Activated CD4-positive, CD25-positive, alpha-beta regulatory T cell treated with anti-CD3 and anti-CD28 coated beads, Interleukin-2, amount 50 U/mL, for 24 hours (primary cell): ENCODE results near the gene ARID5A.
"Not testable (repeated sequence)": the region's sequence is repeated elsewhere in the genome, so short reads cannot be mapped to it uniquely, and the experiment has no call there.

Experiments used
- ATAC-seq, 2 donors: fragments of 150-1000 bp; cut with Tn5 transposase; one replicate each; pipeline ENCODE4 v1.10.0; 2021; ENCODE audit warnings: mild to moderate bottlenecking in 1 of 2, moderate library complexity in 1 of 2

The ARID5A gene

DNA sequence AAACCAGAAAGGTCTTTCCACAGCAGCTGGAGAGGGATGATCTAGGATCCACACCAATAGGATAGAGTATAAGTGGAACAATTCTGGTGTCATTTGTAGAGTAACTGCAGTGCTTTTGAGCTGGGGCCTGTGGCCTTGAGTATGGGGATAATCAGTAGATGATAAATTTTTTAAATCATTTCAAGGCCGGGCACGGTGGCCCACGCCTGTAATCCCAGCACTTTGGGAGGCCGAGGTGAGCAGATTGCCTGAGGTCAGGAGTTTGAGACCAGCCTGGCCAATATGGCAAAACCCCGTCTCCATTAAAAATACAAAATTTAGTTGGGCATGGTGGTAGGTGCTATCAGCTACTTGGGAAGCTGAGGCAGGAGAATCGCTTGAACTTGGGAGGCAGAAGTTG lies 20.9 kb downstream of the ARID5A start:
- ATAC-seq: not testable (repeated sequence)

DNA sequence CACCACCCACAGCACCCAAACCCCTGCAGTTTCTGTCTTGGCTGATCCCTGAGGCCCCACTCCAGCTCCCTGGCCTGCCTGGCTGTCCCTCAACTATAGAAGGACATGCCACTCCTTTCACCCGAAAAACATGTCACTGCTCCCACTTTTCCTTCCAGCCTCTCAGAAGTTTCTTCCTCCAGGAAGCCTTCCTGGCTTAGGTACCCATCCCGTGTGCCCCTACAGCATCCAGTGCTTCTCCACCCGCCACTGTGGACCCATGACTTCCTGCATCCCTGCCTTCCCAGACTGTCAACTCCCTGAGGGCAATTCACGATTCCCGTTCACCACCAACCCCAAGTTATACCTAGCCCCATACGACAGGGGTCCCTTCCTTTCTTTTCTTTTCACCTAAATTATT lies 21.5 kb downstream of the ARID5A start:
- no peak for ATAC-seq

DNA sequence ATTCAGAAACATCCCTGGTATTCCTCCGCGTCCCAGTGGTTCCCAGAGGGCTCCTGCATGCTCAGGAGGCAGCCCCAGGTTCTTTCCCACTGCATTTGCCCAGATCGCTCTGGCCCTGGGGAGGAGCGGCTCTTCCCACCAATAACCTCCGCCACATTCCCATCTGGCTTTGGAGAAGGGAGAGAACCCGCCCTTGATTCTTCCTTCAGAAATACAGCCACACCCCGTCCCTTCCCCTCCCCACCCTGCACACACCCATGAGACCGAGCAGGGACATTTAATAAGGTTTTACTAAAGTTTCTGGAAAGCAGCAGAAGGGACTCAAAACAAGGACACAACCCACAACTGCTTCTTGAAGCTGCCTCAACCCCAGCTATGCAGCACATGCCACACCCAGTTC lies 21.9 kb downstream of the ARID5A start:
- ATAC-seq: no peak

DNA sequence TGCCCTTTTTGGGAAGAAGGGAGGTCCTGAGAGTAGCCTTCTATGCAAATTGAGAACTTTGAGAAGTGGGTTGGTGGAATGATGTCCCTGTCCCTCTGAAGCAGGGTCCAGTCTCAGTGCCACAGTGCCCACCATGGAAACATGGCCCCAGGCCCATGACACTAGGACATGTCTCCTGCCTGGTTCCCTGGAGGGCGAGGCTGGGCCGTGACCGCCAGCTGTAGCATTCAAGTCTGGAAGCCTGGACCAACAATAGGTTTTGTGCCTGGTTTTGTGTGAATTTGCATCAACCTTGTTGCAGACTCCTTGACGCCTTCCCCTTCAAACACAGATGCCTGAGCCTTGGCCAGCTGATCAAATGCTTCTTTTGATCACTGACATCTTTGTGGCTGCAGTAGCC lies 27.5 kb downstream of the ARID5A start:
- ATAC-seq: no peak

DNA sequence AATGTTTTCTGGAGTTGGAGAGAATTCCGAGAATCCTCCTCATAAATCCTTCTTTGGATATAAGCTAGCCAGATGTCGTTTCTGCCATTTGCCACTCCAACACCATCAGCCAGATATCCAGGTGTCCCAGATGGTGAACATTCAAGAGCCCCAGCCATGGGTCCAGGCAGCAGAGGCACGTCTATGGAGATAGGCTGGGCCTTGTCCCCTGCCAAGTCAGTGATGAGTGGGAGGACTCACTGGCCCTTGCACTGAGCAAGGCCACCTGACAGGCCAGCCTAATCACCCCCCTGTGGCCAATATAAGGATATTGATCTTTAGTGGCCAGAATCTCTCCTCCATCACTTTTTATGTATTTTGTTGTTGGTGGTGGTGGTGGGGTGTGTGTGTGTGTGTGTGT lies 28.0 kb downstream of the ARID5A start:
- no peak for ATAC-seq

DNA sequence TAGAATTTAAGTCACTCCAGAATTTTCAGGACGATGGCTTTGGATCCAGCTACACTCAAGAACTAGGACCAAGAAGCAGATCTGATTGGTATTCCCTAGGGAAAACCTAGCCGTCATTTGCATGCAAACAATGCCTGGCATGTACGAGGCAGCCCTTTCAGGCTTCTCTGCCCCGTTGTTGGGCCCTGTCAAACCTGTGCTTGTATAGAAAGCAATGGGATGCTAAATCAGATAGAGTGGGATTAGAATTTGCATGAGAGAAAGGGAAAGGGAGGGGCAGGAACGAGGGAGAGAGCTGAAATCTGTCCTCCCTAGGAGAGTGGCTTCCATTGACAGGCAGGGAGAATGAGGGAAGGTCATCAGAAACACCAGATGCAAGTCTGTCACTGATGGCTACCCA lies 28.6 kb downstream of the ARID5A start:
- no peak for ATAC-seq

DNA sequence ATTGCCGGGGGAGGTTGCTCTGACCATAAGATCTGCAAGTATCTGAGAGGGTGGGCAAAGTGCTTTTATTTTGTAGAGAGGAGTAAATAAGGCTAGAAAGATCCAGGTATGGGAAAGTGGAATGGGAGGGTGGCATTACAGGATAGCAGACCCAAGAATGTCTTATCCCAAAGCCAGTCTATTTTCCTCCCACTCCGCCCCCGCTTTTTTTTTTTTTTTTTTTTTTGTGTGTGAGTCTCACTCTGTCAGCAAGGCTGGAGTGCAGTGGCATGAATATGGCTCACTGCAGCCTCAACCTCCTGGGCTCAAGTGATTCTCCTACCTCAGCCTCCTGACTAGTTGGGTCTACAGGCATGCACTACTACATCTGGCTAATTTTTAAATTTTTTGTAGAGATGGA lies 31.5 kb downstream of the ARID5A start:
- ATAC-seq: no peak

DNA sequence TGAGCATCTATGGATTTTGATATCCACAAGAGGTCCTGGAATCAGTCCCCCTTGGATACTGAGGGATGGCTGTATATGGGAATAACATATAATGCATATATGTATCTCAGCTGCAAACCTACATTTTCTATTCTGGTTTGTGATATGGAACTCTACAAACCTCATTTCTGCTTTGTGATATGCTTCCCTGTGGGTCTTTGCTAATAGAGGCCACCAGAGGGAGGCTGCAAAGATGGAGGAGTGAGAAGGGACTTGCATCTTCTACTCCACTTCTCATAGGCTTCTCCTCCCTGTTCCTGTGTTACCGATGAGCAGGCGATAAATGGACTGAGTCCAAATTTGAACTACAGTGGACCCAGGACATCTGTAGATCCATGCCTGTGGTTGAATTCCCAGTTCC lies 37.8 kb downstream of the ARID5A start:
- ATAC-seq: no peak

DNA sequence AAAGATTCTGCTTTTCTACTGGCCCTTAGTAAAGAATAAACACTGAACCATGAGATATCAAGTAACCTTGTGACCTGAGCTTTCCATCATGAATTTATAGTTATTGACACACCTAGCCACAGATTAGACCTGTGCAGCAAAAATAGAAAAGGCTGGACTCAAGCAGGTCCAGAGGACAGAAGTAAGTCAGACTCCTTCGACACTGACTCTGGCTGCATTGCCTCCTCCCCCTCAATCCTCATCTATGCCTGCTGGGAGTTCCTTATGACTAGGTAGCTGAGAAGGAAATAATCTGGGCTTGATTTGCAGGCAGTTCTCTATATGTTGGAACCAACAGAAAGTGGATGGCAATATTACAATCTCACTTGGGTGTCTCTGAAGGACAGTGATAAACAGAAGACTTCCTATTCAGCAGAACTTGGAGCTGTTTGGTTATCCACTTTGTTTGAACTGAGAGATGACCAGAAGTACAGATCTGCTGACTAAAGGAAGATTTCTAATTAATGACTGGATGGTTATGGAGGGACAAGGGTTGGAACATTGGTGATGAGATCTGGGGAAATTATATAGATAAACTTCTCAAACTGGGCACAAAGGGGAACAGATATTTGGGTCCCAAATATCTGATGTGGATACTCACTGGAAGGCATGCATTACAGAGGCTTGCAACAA lies 39.4 kb downstream of the ARID5A start:
- ATAC-seq: no peak

DNA sequence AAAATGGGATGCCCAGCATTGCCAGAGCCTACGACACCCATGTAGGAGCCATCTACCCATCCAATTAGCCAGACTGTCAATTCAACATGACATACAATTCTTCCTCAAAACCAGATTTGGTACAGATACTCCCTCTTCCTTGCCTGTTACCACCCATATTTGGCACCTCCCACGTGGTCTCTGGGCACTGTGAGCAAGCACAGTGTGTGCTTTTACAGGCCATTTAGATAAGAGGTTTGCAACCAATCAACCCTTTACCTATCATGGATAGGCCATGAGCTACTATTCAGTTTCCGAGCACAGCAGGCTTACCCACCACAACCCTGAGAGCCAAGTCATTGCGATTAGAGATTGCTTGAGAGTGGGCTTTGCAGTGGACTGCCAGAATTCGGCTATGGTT lies 40.9 kb downstream of the ARID5A start:
- no peak for ATAC-seq

DNA sequence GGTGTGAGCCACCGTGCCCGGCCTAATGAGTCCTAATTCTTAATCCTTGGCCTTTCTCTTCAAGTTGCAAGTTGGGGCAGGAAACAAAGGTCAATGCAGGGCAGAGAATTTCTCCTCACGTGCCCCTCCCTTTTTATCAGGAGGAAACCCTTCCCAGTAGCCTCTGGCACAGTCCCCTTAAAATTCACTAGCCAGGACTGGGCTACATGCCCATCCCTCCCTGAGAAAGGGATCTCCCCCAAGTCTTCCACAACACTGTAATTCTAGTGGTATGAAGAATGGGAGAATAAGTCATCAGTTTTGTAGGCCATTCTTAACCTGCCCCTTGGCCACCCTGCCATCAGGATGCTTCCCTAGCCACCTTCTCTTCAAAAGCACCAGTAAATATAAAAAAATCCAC lies 42.2 kb downstream of the ARID5A start:
- no peak for ATAC-seq

DNA sequence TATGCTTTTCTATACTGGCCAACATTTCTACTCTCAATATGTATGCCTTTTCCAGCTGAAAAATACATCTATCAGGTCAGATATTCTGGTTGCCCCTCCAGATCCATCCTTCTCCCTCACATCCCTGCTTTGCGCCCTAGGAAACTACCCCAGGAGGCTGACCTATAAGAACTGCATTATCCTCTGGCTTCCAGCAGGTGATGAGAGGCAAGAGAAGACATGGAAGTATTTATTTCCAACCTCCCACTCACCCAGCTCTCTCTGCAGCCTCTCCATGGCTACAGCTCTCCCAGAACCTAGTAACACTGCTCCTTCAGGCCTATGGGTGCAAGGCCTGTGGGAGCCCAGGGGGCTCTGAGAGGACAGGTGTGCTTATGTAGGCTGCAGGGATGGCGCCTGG lies 42.9 kb downstream of the ARID5A start:
- ATAC-seq: no peak

DNA sequence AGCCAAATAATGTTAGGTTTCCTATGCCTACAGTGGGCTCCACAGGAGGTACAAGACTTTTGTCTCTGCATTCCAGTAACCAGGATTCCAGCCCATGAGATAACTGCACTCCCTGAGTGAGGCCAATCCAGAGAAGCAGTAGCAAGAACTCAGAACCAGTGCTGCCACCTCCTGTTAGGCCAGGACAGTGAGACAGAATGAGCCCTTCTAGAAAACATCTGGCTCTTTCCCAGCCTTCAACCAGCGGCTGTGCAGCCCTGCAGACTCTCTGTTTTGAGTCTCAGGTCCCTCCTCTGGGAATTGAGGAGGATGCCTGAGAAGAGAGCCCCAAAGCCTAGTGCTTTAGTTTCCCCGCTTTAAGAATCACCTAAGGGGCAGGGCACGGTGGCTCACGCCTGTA lies 44.2 kb downstream of the ARID5A start:
- ATAC-seq: no peak

DNA sequence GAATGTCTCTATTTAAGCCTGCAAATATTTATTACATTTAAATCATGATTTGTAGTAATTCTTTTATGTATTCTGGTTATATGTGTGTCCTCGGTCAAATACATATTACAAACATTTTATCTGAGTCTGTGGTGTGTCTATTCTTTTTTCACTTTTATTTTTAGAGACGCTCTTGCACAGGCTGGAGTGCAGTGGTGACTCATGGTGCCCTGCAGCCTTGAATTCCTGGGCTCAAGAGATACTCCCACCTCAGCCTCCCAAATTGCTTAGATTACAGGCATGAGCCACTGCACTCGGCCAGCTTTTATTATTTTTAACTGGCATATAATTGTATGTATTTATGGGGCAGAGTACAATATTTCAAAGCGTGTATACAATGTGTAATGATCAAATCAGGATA lies 47.5 kb downstream of the ARID5A start:
- no peak for ATAC-seq

DNA sequence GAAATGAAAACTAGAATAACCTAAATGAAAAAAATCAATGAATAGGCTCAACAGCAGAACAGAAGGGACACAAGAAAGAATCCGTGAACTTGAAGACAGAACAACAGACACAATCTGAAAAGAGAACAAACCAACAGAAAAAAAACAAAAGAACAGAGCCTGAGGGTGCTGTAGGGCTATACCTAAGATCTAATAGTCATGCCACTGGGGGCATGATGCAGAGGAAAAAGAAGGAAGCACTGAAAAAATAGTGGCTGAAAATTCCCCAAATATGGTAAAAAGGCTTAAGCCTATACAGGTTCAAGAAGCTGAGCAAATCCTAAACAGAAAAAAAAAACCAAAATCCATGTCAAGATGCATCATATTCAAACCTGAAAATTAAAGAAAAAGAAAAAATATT lies 51.3 kb downstream of the ARID5A start:
- no peak for ATAC-seq

DNA sequence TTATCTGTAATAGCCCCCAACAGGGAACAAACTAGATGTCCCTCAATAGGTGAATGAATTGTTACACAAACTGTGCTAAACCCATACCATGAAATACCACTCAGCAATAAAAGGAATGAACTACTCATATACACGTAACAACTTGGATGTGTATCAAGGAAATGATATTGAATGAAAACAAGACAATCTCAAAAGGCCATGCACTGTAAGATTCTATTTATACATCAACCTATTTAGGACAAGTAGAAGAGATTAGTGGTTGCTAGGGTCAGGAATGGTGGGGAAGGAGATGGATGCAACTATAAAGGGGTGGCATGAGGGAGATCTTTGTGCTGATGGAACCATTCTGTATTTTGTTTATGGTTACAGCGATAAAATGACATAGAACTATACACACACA lies 54.5 kb downstream of the ARID5A start:
- no peak for ATAC-seq

DNA sequence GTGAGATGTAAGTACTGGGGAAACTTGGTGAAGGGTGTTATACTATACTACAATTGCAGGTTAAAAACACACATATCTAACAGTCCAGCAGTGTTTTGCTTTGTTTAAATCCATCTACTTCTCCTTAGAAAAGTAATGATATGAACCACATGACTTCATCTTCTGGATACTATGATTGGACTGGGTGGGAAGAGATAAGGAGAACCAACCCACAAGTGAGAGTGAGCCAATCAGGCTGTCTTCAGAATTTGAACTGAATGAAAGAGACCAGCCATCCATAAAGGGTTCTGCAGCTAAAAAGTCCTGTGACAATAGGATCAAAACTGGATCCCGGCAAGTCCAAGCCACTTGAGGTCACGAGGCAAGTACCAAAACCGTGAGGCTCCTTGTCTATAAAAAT lies 54.9 kb downstream of the ARID5A start:
- ATAC-seq: no peak

DNA sequence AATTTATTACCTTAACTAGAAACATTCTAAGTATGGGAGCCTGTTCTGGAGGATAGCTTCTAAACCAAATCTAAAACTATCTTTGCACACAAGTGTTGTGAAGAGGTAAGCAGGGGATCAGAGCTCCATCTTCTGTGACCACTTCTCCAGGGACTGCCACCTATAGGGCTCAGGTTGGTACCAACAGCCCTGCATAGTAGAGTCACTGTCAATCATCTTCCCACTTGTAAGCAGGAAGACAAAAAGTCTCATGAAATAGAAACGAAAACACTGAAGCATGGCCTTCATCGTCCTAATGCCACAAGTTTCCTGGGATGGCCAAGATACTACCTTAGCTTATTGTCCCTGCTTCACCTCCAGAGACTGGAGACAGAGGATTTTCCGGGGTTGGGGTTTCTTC lies 57.7 kb downstream of the ARID5A start:
- ATAC-seq: peak; percentile 13 to 21

DNA sequence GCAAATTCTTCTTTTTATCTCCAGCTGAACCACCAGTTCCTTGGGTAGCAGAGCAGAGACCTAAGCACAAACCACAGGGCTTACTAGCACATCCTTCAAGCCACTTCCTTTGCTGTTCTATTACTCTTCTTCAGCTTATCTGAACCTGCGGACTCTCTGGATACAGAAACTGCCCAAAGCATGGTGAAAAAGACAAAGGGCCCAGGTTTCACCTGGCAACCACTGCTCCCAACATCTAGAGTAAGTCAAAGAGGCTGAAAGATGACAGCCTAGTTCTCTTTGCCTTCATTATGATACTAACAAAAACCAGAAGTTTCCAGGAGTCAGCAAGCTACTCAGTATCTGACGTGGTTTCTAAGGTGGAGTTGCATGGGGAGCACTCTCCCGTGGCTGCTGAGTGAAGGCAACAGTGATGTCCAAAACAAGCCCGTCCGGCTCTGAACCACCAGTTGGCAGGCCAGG lies 58.2 kb downstream of the ARID5A start:
- ATAC-seq: peak; percentile 60 to 76

DNA sequence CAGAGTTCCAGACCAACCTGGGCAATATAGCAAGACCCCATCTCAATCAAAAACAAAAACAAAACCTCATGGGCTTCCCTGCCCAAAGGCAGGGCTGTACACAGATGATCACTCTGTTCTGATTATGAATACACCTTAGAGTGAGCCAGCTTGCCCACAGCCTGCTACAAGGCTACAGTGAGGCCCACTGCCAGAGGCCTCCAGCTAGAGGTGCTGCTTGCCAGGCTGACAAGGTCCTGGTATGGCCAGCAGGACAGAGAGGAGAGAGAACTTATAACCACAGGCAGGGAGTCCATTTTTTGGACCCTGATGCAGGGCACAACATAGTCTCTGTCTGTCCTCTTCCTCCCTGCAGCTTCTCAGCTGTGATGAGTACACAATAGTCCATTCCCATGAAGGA lies 60.0 kb downstream of the ARID5A start:
- no peak for ATAC-seq

DNA sequence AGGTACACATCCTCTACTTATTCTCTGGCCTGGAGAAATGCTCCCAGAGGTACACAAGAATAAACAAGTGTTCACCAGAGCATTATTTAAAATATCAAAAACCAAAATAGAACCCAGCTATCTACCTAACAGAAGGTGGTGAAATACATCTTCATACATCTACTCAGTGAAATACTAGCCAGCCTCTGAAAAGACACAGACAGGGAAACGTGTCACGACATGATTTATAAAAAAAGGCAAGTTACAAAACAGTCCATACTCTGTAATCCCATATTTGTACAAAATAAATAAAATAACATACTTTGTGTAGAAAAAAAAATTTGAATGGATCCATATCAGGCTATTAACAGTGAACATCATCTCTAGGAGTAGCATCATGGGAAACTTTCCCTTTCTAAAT lies 63.4 kb downstream of the ARID5A start:
- ATAC-seq: no peak

DNA sequence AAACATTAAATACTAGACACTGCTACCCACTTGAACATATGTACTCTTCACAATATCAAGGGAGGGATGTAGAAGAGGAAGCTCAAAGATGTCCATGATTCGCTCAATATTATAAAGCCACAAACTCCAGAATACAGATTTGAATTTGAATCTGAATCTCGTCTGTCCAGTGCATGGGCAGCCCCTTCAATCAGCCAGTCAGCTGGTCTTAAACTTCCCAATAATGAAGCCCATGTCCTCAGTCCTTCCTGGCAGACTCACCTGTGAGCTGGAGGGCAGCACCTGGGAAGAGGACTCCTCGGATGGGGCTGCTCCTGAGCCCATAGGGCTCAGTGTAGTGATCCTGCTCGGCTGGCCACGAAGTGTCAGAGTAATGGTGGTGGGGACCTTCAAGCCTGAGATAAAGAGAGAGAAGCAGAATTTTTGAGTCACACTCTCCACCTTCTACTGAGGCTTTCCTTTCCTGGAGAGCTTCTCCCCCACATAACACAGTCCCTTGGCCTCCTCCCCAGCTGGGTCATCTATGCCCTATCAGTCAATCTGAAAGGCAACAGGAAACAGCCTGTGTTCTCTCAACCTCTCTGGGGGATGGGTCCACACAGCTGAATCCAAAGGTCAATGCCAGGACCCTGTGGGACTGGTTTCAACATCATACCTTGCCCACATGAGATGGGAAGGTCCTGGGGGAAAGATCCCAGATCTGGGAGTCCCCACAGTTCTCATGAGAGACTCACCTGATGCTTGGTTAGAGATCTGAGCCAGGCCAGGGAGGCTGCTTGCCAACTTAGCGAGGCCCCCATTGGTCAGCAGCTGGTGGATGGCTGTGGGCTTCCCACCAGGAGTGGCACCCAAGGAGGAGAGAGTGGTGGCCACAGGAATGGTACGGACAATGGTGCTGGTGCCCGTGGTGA lies 65.1 kb downstream of the ARID5A start:
- ATAC-seq: peak; percentile 58 to 73
